ENCODE results near the gene HORMAD2. TPM values are rescaled to one million over a fixed set of nuclear protein-coding genes. Genes with fewer than 3 reads are reported as not detected.

Gene HORMAD2
- total and polyA plus RNA-seq, 2 donors (not counting 3 experiments of a cell fraction or from before 2014, with no cell fraction given), result not detected

DNA sequence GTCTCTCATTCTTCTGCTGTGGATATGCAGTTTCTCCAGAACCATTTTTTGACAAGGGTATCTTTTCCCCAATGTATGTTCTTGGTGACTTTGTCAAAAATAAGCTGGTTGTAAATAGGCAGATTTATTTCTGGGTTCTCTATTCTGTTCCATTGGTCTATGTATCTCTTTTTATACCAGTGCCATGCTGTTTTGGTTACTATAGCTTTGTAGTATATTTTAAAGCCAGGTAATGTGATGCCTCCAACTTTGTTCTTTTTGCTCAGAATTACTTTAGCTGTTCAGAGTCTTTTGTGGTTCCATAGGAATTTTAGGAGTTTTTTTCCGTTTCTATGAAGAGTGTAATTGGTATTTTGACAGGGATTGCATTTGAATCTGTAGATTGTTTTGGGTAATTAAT is 12.4 kb downstream of the HORMAD2 start:
- no peaks in the 10 kb centered on the region for H4K20me1 ChIP-seq (replicated peaks; ENCODE audit: control insufficient read depth, extremely low read depth, insufficient read depth, low read length)
- no peaks in the 10 kb centered on the region for H3K36me3 ChIP-seq (ENCODE audit: control insufficient read depth in 2 of 2, extremely low read depth in 1 of 2, insufficient read depth in 2 of 2, low read length in 2 of 2)
- BruUV-seq (replicated peaks), result no TSS peak
- dilution Hi-C loops (cut with MboI; ENCODE audit: extremely low pct_ligation_motif_present, low sequenced_read_pairs) (no loop called here), intact Hi-C loops (cut with micrococcal nuclease) (no loop called here)
- no peak for DNase-seq (ENCODE audit: low read depth, low spot score)
- POLR2A ChIA-PET, result no interaction called here
- TF ChIP-seq FOS (IDR thresholded peaks at IDR 0.05; ENCODE audit: borderline replicate concordance, insufficient read depth, low read length) (no peak), POLR2AphosphoS5 (IDR thresholded peaks at IDR 0.05; ENCODE audit: insufficient read depth, low read depth, low read length) (no peak), JUN (IDR thresholded peaks at IDR 0.05; ENCODE audit: borderline replicate concordance, insufficient read depth, insufficient read length, low read depth) (no peak), EZH2 (IDR thresholded peaks at IDR 0.05; ENCODE audit: borderline replicate concordance, low read depth, low read length, severe bottlenecking) (no peak), GATA2 (IDR thresholded peaks at IDR 0.05; ENCODE audit: insufficient read depth, insufficient read length, low read depth, low read length) (no peak), POLR2A (IDR thresholded peaks at IDR 0.05; ENCODE audit: low read depth, low read length) (no peak), MYC (IDR thresholded peaks at IDR 0.05; ENCODE audit: low read depth, low read length) (no peak)
- TF ChIP-seq, protein P1, sequence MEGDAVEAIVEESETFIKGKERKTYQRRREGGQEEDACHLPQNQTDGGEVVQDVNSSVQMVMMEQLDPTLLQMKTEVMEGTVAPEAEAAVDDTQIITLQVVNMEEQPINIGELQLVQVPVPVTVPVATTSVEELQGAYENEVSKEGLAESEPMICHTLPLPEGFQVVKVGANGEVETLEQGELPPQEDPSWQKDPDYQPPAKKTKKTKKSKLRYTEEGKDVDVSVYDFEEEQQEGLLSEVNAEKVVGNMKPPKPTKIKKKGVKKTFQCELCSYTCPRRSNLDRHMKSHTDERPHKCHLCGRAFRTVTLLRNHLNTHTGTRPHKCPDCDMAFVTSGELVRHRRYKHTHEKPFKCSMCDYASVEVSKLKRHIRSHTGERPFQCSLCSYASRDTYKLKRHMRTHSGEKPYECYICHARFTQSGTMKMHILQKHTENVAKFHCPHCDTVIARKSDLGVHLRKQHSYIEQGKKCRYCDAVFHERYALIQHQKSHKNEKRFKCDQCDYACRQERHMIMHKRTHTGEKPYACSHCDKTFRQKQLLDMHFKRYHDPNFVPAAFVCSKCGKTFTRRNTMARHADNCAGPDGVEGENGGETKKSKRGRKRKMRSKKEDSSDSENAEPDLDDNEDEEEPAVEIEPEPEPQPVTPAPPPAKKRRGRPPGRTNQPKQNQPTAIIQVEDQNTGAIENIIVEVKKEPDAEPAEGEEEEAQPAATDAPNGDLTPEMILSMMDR (IDR thresholded peaks at IDR 0.05; ENCODE audit: extremely low read depth in 1 of 2, insufficient read depth in 1 of 2, low read depth in 1 of 2, low read length in 2 of 2), result no peak
- TF ChIP-seq, protein P2, sequence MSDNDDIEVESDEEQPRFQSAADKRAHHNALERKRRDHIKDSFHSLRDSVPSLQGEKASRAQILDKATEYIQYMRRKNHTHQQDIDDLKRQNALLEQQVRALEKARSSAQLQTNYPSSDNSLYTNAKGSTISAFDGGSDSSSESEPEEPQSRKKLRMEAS (IDR thresholded peaks at IDR 0.05; ENCODE audit: insufficient read depth, insufficient read length), result no peak
- H3K79me2 ChIP-seq (ENCODE audit: control insufficient read depth, insufficient read depth, low read length), result no peaks in the 10 kb centered on the region
- no peak overlapping the region for H2AFZ ChIP-seq (ENCODE audit: low read depth, low read length)
- no peak for FAIRE-seq
- no peaks in the 10 kb centered on the region for H3K4me1 ChIP-seq (ENCODE audit: control insufficient read depth, extremely low read depth, insufficient read depth, low read length)
- H3K9ac ChIP-seq (replicated peaks; ENCODE audit: extremely low read depth, insufficient read depth, low read length), result no peak overlapping the region
- peaks cover 5 to 20% of the 10 kb centered on the region in 2 experiments for H3K27me3 ChIP-seq (ENCODE audit: control insufficient read depth in 2 of 2, insufficient read depth in 2 of 2, low read length in 2 of 2)
- no peaks in the 10 kb centered on the region for H3K9me3 ChIP-seq (replicated peaks; ENCODE audit: control insufficient read depth, insufficient read depth, low read length)
- H3K4me3 ChIP-seq (replicated peaks in 1 of 3; ENCODE audit: insufficient read depth in 1 of 3, low read depth in 1 of 3, low read length in 3 of 3), result no peak overlapping the region
- H3K27ac ChIP-seq (ENCODE audit: insufficient read depth, low read depth, low read length), result no peak overlapping the region
- CTCF ChIA-PET, result interaction anchor here (1.1 to 4.4 kb wide), 3 partner anchors 11 to 403 kb away, joined by 3 to 15 read pairs (median 4); no protein-coding TSS in a partner anchor
- no peaks in the 10 kb centered on the region for H3K9me1 ChIP-seq (replicated peaks; ENCODE audit: control insufficient read depth, extremely low read depth, insufficient read depth, low read length)
- H3K4me2 ChIP-seq (ENCODE audit: insufficient read depth, low read length), result no peak overlapping the region

Measured in endothelial cell of umbilical vein (primary cell).